ENCODE data around the gene SYK.
"Not testable (repeated sequence)": the region's sequence is repeated elsewhere in the genome, so short reads cannot be mapped to it uniquely, and the experiment has no call there.

The SYK gene

GRCh38 chr9:90880066-90880465 is 78.4 kb downstream of the SYK start:
- no peak for DNase-seq (ENCODE audit: low read depth in 2 of 2)

GRCh38 chr9:90880669-90881068 is 79.0 kb downstream of the SYK start:
- no peak for DNase-seq (ENCODE audit: low read depth in 2 of 2)

GRCh38 chr9:90881648-90882047 is 80.0 kb downstream of the SYK start:
- no peak for DNase-seq (ENCODE audit: low read depth in 2 of 2)

- no peak for DNase-seq (ENCODE audit: low read depth in 2 of 2)
These were observed 81.5 kb downstream of the SYK start for GRCh38 chr9:90882991-90883600.

- no peak for DNase-seq (ENCODE audit: low read depth in 2 of 2)
These were observed 82.0 kb downstream of the SYK start for GRCh38 chr9:90883661-90884060.

GRCh38 chr9:90884178-90884577 is 82.6 kb downstream of the SYK start:
- no peak for DNase-seq (ENCODE audit: low read depth in 2 of 2)

GRCh38 chr9:90886868-90887267 is 85.2 kb downstream of the SYK start:
- DNase-seq (ENCODE audit: low read depth in 2 of 2) = not testable (repeated sequence)

GRCh38 chr9:90888941-90889340 is 87.3 kb downstream of the SYK start:
- no peak for DNase-seq (ENCODE audit: low read depth in 2 of 2)

- no peak for DNase-seq (ENCODE audit: low read depth in 2 of 2)
These were observed 88.7 kb downstream of the SYK start for GRCh38 chr9:90890146-90890810.

- DNase-seq (ENCODE audit: low read depth in 2 of 2) = no peak
These were observed 89.9 kb downstream of the SYK start for GRCh38 chr9:90891308-90892040.

GRCh38 chr9:90892918-90893317 is 91.3 kb downstream of the SYK start:
- no peak for DNase-seq (ENCODE audit: low read depth in 2 of 2)

- no peak for DNase-seq (ENCODE audit: low read depth in 2 of 2)
These were observed 92.1 kb downstream of the SYK start for GRCh38 chr9:90893706-90894105.

- DNase-seq (ENCODE audit: low read depth in 2 of 2) = no peak
These were observed 93.5 kb downstream of the SYK start for GRCh38 chr9:90894986-90895687.

GRCh38 chr9:90895786-90896185 is 94.2 kb downstream of the SYK start:
- no peak for DNase-seq (ENCODE audit: low read depth in 2 of 2)

GRCh38 chr9:90896231-90896630 is 94.6 kb downstream of the SYK start:
- DNase-seq (ENCODE audit: low read depth in 2 of 2) = no peak

GRCh38 chr9:90898228-90898627 is 96.6 kb downstream of the SYK start:
- no peak for DNase-seq (ENCODE audit: low read depth in 2 of 2)

- DNase-seq (ENCODE audit: low read depth in 2 of 2) = no peak
These were observed 97.7 kb downstream of the SYK start for GRCh38 chr9:90899287-90899686.

- no peak for DNase-seq (ENCODE audit: low read depth in 2 of 2)
These were observed 98.5 kb downstream of the SYK start for GRCh38 chr9:90900130-90900529.

GRCh38 chr9:90901933-90902332 is 100.3 kb downstream of the SYK start:
- DNase-seq (ENCODE audit: low read depth in 2 of 2) = no peak

GRCh38 chr9:90903766-90904424 is 102.3 kb downstream of the SYK start:
- no peak for DNase-seq (ENCODE audit: low read depth in 2 of 2)

- no peak for DNase-seq (ENCODE audit: low read depth in 2 of 2)
These were observed 103.3 kb downstream of the SYK start for GRCh38 chr9:90904706-90905478.

Data from stimulated activated CD8-positive, alpha-beta memory T cell treated with anti-CD3 and anti-CD28 coated beads, Interleukin-15, amount 100 ng/mL, for 4 hours (primary cell).